OCI-LY3 (cell line): ENCODE results near the gene KRTAP5-10.
"Not testable (repeated sequence)": the region's sequence is repeated elsewhere in the genome, so short reads cannot be mapped to it uniquely, and the experiment has no call there.

Experiments used
- H2AFZ ChIP-seq: fragments of 200-600, 300-600 bp; shearing (Covaris generic); 2 replicates; pipeline ENCODE4 v1.6.0; 2014; ENCODE audit warnings: antibody characterized with exemption, low read depth, low read length
- H3K27ac ChIP-seq: fragments of 200-600, 300-600 bp; sonication (generic); 2 replicates; pipeline ENCODE4 v1.5.1; 2014; ENCODE audit warnings: mild to moderate bottlenecking, low read length, moderate library complexity, mixed read lengths
- H3K27me3 ChIP-seq: fragments of 200-600, 300-600 bp; sonication (generic); 2 replicates; pipeline ENCODE4 v1.6.1; 2014; ENCODE audit warnings: low read depth, low read length, mixed read lengths
- H3K36me3 ChIP-seq: fragments of 200-600, 300-600 bp; sonication (generic); replicated peaks from 2 replicates; pipeline ENCODE3; 2014; ENCODE audit warnings: low read depth, low read length, mixed read lengths
- H3K4me1 ChIP-seq: fragments of 300-600, 200-600 bp; sonication (generic); 2 replicates; pipeline ENCODE4 v1.6.1; 2014; ENCODE audit warnings: low read length, mixed read lengths
- H3K4me2 ChIP-seq: fragments of 200-600, 300-600 bp; sonication (generic); 2 replicates; pipeline ENCODE4 v1.6.1; 2014; ENCODE audit warnings: low read length, mixed read lengths
- H3K4me3 ChIP-seq: fragments of 300-600, 200-600 bp; sonication (generic); 2 replicates; pipeline ENCODE4 v1.5.1; 2014; ENCODE audit warnings: antibody characterized with exemption, mild to moderate bottlenecking, low read length, moderate library complexity
- H3K79me2 ChIP-seq: fragments of 300-600, 200-600 bp; shearing (Covaris generic); 2 replicates; pipeline ENCODE4 v1.6.1; 2014; ENCODE audit warnings: mild to moderate bottlenecking, low read length, mixed read lengths
- H3K9ac ChIP-seq: fragments of 300-600, 200-600 bp; shearing (Covaris generic); 2 replicates; pipeline ENCODE4 v1.6.0; 2014; ENCODE audit warnings: mild to moderate bottlenecking, low read length, moderate library complexity
- H3K9me3 ChIP-seq: fragments of 200-600, 300-600 bp; shearing (Covaris generic); 2 replicates; pipeline ENCODE4 v1.6.1; 2014; ENCODE audit warnings: low read length, mixed read lengths; ENCODE audit not compliant: insufficient read depth
- H4K20me1 ChIP-seq: fragments of 200-600, 300-600 bp; sonication (generic); 2 replicates; pipeline ENCODE4 v1.6.1; 2016; ENCODE audit warnings: low read length, mixed read lengths; ENCODE audit not compliant: insufficient read depth
- EZH2phosphoT487 ChIP-seq: fragments of 200-600 bp; shearing (Covaris generic); IDR thresholded peaks from 2 replicates; pipeline ENCODE4 v1.6.1; 2018; ENCODE audit warnings: antibody characterized with exemption, mixed run types, low read depth
- TF ChIP-seq, protein P1 (sequence below): fragments of 200-600, 300-600 bp; sonication (generic); IDR thresholded peaks from 2 replicates; pipeline ENCODE4 v1.5.1; 2014; ENCODE audit warnings: antibody characterized with exemption, low read length, low read depth

KRTAP5-10 gene

DNA sequence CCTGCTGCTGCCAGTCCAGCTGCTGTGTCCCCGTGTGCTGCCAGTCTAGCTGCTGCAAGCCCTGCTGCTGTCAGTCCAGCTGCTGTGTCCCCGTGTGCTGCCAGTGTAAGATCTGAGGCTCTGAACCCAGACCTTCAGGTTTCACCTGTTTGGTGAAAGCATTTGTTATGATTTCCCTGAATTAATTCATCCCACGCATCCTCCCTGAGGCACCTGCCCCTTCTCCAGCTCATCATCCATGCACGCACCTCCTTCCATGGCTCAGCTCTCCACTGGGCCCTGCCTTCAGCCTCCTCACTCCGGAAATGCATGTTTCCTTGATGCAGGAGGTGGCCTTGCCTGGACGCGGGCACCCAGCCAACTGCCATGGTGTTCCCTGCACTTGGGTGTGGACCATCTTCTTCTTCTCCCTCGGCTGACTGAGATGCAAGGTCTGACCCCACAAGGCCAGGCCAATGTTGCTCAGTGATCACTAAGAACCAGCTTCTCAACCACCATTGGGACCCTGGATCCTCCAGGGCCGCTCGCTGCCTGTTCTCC, 788 bp downstream of the KRTAP5-10 start:
- H4K20me1 ChIP-seq, result no peaks in the 10 kb centered on the region

DNA sequence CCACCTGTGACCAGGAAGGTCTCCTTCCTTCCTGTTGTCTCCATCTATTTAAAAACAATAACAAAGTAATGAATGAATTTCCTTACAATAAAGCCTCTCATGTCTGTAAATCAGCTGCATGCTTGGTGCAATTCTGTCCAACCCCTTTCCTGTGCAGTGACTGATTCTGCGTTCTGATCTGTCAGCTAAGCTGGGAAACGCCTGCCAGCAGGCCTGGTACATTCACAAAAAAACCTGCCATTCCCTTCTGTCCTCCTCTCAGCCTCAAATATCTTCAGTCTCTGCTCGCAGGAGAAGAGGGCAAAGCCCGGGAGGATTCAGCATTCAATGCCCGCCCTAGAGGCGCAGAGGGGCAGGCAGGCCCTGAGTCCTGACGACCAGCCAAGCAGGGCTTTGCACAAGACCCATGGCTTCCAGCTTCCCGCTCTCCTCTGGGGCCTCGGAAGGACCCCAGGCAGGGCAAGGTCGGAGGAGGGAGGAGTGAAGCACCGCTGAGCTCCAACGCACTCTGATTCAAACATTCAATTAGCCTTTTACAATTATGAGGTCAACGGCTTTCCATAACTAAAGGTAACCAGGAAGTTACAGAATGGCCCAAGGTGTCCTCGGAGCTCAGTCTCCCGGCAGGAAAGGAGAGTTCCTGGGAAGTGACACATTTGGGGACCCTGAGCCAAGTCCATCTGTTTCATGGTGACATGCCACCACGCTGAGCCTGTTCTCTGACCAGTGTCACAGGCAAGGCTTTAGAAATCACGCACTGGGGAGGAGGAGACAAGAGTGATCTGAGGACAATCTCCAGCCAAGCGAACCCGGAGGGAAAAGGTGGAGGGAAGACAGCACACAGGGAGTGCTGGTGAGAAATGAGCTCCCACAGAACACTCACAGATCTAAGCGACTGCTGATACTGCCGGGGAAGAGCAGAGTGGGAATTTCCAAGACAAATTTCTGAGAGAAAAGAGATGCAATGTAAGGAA, 1.6 kb downstream of the KRTAP5-10 start:
- H3K4me2 ChIP-seq, H3K4me3 ChIP-seq, H3K9me3 ChIP-seq, H3K36me3 ChIP-seq, H3K4me1 ChIP-seq, H3K27ac ChIP-seq, H3K9ac ChIP-seq, H2AFZ ChIP-seq, H4K20me1 ChIP-seq, H3K79me2 ChIP-seq: not testable (repeated sequence)
- peaks cover 37% of the 10 kb centered on the region for H3K27me3 ChIP-seq

More for the DNA sequence above, 788 bp downstream of the KRTAP5-10 start:
- no peak overlapping the region for H3K27ac ChIP-seq
- no peaks in the 10 kb centered on the region for H3K4me1 ChIP-seq
- H3K79me2 ChIP-seq, result no peaks in the 10 kb centered on the region
- H3K9me3 ChIP-seq, result no peaks in the 10 kb centered on the region
- H2AFZ ChIP-seq, result no peak overlapping the region
- no peak overlapping the region for H3K9ac ChIP-seq
- H3K27me3 ChIP-seq, result peaks cover 44% of the 10 kb centered on the region
- no peak overlapping the region for H3K4me2 ChIP-seq
- no peak overlapping the region for H3K4me3 ChIP-seq
- no peaks in the 10 kb centered on the region for H3K36me3 ChIP-seq
- no peak for TF ChIP-seq EZH2phosphoT487
- TF ChIP-seq, protein P1, sequence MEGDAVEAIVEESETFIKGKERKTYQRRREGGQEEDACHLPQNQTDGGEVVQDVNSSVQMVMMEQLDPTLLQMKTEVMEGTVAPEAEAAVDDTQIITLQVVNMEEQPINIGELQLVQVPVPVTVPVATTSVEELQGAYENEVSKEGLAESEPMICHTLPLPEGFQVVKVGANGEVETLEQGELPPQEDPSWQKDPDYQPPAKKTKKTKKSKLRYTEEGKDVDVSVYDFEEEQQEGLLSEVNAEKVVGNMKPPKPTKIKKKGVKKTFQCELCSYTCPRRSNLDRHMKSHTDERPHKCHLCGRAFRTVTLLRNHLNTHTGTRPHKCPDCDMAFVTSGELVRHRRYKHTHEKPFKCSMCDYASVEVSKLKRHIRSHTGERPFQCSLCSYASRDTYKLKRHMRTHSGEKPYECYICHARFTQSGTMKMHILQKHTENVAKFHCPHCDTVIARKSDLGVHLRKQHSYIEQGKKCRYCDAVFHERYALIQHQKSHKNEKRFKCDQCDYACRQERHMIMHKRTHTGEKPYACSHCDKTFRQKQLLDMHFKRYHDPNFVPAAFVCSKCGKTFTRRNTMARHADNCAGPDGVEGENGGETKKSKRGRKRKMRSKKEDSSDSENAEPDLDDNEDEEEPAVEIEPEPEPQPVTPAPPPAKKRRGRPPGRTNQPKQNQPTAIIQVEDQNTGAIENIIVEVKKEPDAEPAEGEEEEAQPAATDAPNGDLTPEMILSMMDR, result no peak

DNA sequence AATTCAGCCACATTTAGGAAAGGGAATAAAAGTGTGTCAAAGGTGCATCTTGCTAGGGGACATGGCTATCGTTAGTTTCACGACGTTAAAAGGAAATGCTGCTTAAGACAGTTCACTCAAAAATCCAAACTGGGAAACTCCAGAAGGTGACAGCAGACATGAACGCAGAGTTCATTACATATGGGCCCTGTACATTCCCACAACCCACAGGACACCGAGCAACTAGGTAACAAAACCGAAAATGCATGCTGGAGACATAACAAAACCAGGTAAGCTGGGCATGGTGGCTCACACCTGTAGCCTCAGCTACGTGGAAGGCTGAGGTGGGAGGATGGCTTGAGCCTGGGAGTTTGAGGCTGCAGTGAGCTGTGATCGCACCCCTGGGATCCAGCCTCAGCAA, 2.3 kb downstream of the KRTAP5-10 start:
- not testable (repeated sequence) for H3K9me3 ChIP-seq, H3K4me1 ChIP-seq, H3K79me2 ChIP-seq, H3K36me3 ChIP-seq, H4K20me1 ChIP-seq, H2AFZ ChIP-seq, H3K27ac ChIP-seq, H3K9ac ChIP-seq, H3K4me2 ChIP-seq, H3K4me3 ChIP-seq
- peaks cover 31% of the 10 kb centered on the region for H3K27me3 ChIP-seq

DNA sequence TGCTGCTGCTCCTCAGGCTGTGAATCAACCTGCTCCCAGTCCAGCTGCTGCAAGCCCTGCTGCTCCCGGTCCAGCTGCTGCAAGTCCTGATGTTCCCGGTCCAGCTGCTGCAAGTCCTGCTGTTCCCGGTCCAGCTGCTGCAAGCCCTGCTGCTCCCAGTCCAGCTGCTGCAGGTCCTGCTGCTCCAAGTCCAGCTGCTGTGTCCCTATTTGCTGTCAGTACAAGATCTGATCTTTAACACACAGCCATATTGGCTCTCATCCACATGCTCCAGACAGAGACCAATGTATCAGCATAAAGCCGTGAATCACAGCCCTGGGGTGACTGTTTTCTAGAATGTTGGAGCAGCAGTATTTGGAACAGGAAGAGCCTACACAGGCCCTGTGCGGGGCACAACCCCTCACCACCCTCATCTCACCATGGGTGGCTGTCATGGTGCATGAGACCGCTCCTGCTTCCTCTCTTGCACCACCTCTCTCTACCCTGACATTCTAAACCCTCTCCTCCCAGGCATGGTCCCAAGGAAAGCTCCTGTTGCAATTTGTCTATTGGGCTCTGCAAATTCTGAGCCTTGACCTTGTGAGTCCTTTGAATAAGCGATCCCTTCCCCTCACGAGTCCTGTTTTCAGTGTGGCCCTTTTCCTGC, 3.5 kb downstream of the KRTAP5-10 start:
- H3K79me2 ChIP-seq, result no peaks in the 10 kb centered on the region
- H3K27ac ChIP-seq, result no peak overlapping the region
- no peak for TF ChIP-seq EZH2phosphoT487
- TF ChIP-seq, protein P1, result no peak
- peaks cover 27% of the 10 kb centered on the region for H3K27me3 ChIP-seq
- H4K20me1 ChIP-seq, result no peaks in the 10 kb centered on the region
- no peak overlapping the region for H2AFZ ChIP-seq
- no peaks in the 10 kb centered on the region for H3K9me3 ChIP-seq
- no peak overlapping the region for H3K4me3 ChIP-seq
- no peaks in the 10 kb centered on the region for H3K36me3 ChIP-seq
- no peak overlapping the region for H3K4me2 ChIP-seq
- no peaks in the 10 kb centered on the region; the same call in 1 of the 2 replicates for H3K4me1 ChIP-seq
- no peak overlapping the region for H3K9ac ChIP-seq

DNA sequence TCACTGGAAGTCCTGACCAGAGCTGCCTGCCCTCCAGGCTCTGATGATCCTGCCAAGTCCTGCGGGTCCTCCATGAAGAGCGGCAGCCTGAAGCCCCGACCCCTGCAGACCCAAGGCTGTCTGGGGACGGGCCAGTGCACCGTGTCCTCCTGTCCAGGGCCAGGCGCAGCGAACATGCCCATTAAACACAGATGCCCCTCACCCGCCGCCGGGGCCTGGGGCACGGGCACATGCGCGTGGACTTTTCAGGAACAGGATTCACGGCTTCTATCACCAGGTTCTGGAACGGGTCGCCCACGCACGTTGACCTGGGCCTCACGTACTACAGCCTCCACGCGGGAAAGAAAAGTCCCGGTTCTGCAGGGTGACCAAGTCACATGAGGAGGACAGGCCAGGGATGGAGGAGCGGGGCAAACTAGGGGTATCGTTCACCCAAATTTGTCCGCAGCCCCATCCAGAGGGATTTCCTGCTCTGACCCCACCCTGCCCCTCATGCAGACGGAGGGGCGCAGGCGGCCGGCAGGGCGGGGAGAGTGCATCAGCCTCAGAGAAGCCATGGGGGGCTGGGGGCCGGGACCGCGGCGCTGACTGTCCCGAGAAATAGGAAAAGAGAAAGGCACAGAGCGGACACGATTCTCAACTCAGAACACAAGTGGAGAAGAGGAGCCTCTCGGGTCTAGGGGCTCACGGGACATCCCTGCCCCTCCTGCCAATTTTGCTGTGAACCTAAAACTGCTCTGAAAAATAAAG, 5.9 kb downstream of the KRTAP5-10 start:
- not testable (repeated sequence) for H3K9ac ChIP-seq, H4K20me1 ChIP-seq, H2AFZ ChIP-seq, H3K4me2 ChIP-seq, H3K79me2 ChIP-seq, H3K36me3 ChIP-seq, H3K27ac ChIP-seq, H3K4me3 ChIP-seq, H3K4me1 ChIP-seq, H3K9me3 ChIP-seq
- H3K27me3 ChIP-seq, result peaks cover 32% of the 10 kb centered on the region
